SK-N-SH (cell line): ENCODE data around the gene NACC1. TPM values are rescaled to one million over a fixed set of nuclear protein-coding genes. Genes with fewer than 3 reads are reported as not detected.

Experiments
- CTCF ChIA-PET: fragments of 300-600, 350-600 bp; formaldehyde crosslinking; extraction: SDS; loops from one replicate; lab custom pipeline; 2021; lab: Yijun Ruan, JAX
- POLR2A ChIA-PET: fragments of 350-600 bp; sonication (Branson Sonifier 250); formaldehyde crosslinking; extraction: SDS; loops from one replicate; lab custom pipeline; 2020; ENCODE audit warnings: antibody characterized with exemption, inconsistent platforms; lab: Yijun Ruan, JAX
- DNase-seq: peaks from one replicate; pipeline ENCODE4 v3.0.0; 2012
- H2AFZ ChIP-seq: fragments of 200-600 bp; sonication (generic); 2 replicates; pipeline ENCODE4 v1.8.1; 2016; ENCODE audit warnings: antibody characterized with exemption, mild to moderate bottlenecking, low read depth
- H3F3A ChIP-seq: fragments of 200-600 bp; sonication (generic); replicated peaks from 2 replicates; pipeline ENCODE3; 2016; ENCODE audit warnings: antibody characterized with exemption, mild to moderate bottlenecking; ENCODE audit not compliant: insufficient read depth
- H3K27ac ChIP-seq, 2 experiments: fragments of 200-500 bp in 1 of 2; fragments of 200-600 bp in 1 of 2; sonication (Bioruptor generic) in 1 of 2; sonication (generic), shearing (Covaris generic) in 1 of 2; 2 replicates each; pipeline versions ENCODE4 v1.5.1 to v1.6.1; 2014 to 2016; ENCODE audit warnings: low read depth in 2 of 2, inconsistent platforms in 1 of 2, low read length in 1 of 2, mild to moderate bottlenecking in 1 of 2, mixed read lengths in 1 of 2
- H3K27me3 ChIP-seq: fragments of 200-600 bp; sonication (generic), shearing (Covaris generic); 2 replicates; pipeline ENCODE4 v1.6.1; 2016; ENCODE audit warnings: mixed run types; ENCODE audit not compliant: insufficient read depth
- H3K36me3 ChIP-seq, 2 experiments: fragments of 200-500 bp in 1 of 2; fragments of 200-600 bp in 1 of 2; sonication (Bioruptor generic) in 1 of 2; sonication (generic) in 1 of 2; replicated peaks in 1 of 2; 2 replicates each; pipeline versions ENCODE3 to v1.5.1; 2014 to 2016; ENCODE audit warnings: low read length in 1 of 2, mild to moderate bottlenecking in 1 of 2; ENCODE audit not compliant: insufficient read depth in 2 of 2, control insufficient read depth in 1 of 2
- H3K4me1 ChIP-seq, 2 experiments: fragments of 200-500 bp in 1 of 2; fragments of 200-600 bp in 1 of 2; sonication (Bioruptor generic) in 1 of 2; sonication (generic), shearing (Covaris generic) in 1 of 2; 2 replicates each; pipeline versions ENCODE4 v1.5.1 to v1.6.1; 2014 to 2016; ENCODE audit warnings: low read depth in 1 of 2, low read length in 1 of 2, mixed run types in 1 of 2; ENCODE audit not compliant: insufficient read depth in 2 of 2, control insufficient read depth in 1 of 2
- H3K4me2 ChIP-seq: fragments of 200-600 bp; sonication (generic), shearing (Covaris generic); 2 replicates; pipeline ENCODE4 v1.6.1; 2017; ENCODE audit warnings: mixed run types
- H3K4me3 ChIP-seq, 2 experiments: fragments of 200-500 bp in 1 of 2; fragments of 200-600 bp in 1 of 2; sonication (Bioruptor generic) in 1 of 2; sonication (generic), shearing (Covaris generic) in 1 of 2; 2 replicates each; pipeline versions ENCODE4 v1.5.1 to v1.8.1; 2014 to 2016; ENCODE audit warnings: low read depth in 2 of 2, inconsistent platforms in 1 of 2, low read length in 1 of 2, mild to moderate bottlenecking in 1 of 2, mixed read lengths in 1 of 2, moderate library complexity in 1 of 2
- H3K79me2 ChIP-seq: fragments of 200-600 bp; sonication (generic); 2 replicates; pipeline ENCODE4 v1.8.1; 2017; ENCODE audit warnings: mild to moderate bottlenecking; ENCODE audit not compliant: insufficient read depth
- H3K9ac ChIP-seq: fragments of 200-600 bp; sonication (generic); 2 replicates; pipeline ENCODE4 v1.6.1; 2017; ENCODE audit warnings: mixed run types
- H3K9me2 ChIP-seq: fragments of 200-600 bp; sonication (generic); 2 replicates; pipeline ENCODE4 v1.6.1; 2017; ENCODE audit warnings: mixed run types
- H3K9me3 ChIP-seq: fragments of 200-600 bp; sonication (generic); 2 replicates; pipeline ENCODE4 v1.6.1; 2017; ENCODE audit warnings: mixed run types, mild to moderate bottlenecking, moderate library complexity
- H4K20me1 ChIP-seq: fragments of 200-600 bp; sonication (generic); 2 replicates; pipeline ENCODE4 v1.6.1; 2017; ENCODE audit warnings: mild to moderate bottlenecking, mixed run types; ENCODE audit not compliant: insufficient read depth
- CHD2 ChIP-seq: fragments of 150-350 bp; IDR thresholded peaks from 2 replicates; pipeline ENCODE4 v1.6.1; 2018; ENCODE audit warnings: low read length; ENCODE audit not compliant: partially characterized antibody
- ELF1 ChIP-seq: IDR thresholded peaks from 2 replicates; pipeline ENCODE4 v1.4.0; 2012
- EP300 ChIP-seq, 2 experiments: IDR thresholded peaks; 2 replicates each; pipeline versions ENCODE4 v1.4.0 to v1.6.1; 2012; ENCODE audit warnings: borderline replicate concordance in 1 of 2, low read depth in 1 of 2, low read length in 1 of 2
- FOXJ3 ChIP-seq: sonication (generic); formaldehyde crosslinking; IDR thresholded peaks from 2 replicates; pipeline ENCODE4 v1.5.1; 2020; ENCODE audit warnings: mild to moderate bottlenecking, missing genetic modification reagents
- GABPA ChIP-seq: IDR thresholded peaks from 2 replicates; pipeline ENCODE4 v1.4.0; 2012; ENCODE audit warnings: low read depth, mild to moderate bottlenecking
- GATA2 ChIP-seq: sonication (generic); formaldehyde crosslinking; IDR thresholded peaks from 2 replicates; pipeline ENCODE4 v1.5.0; 2020; ENCODE audit warnings: mild to moderate bottlenecking, missing genetic modification reagents
- MXI1 ChIP-seq: IDR thresholded peaks from 2 replicates; pipeline ENCODE4 v1.6.1; 2012; ENCODE audit warnings: mild to moderate bottlenecking, low read depth, low read length, improper control_type of control experiment
- PBX3 ChIP-seq: IDR thresholded peaks from 2 replicates; pipeline ENCODE4; 2012
- POLR2AphosphoS5 ChIP-seq: IDR thresholded peaks from 2 replicates; pipeline ENCODE4 v1.6.1; 2012; ENCODE audit warnings: low read depth, low read length
- RFX5 ChIP-seq: IDR thresholded peaks from 2 replicates; pipeline ENCODE4 v1.6.1; 2012; ENCODE audit warnings: mild to moderate bottlenecking, improper control_type of control experiment, low read length
- RXRA ChIP-seq: IDR thresholded peaks from 2 replicates; pipeline ENCODE4 v1.4.0; 2012; ENCODE audit warnings: low read depth, mild to moderate bottlenecking, borderline replicate concordance
- SIN3A ChIP-seq: IDR thresholded peaks from 2 replicates; pipeline ENCODE4 v1.6.1; 2012; ENCODE audit warnings: low read depth, mild to moderate bottlenecking, low read length, moderate library complexity, borderline replicate concordance
- TAF1 ChIP-seq: IDR thresholded peaks from 2 replicates; pipeline ENCODE4 v1.6.1; 2012; ENCODE audit warnings: low read depth, mild to moderate bottlenecking, low read length, moderate library complexity, borderline replicate concordance
- TCF12 ChIP-seq: IDR thresholded peaks from 2 replicates; pipeline ENCODE4 v1.4.0; 2012
- TEAD4 ChIP-seq: IDR thresholded peaks from 2 replicates; pipeline ENCODE4 v1.4.0; 2012; ENCODE audit warnings: mild to moderate bottlenecking, borderline replicate concordance; ENCODE audit not compliant: insufficient read depth
- YY1 ChIP-seq: IDR thresholded peaks from 2 replicates; pipeline ENCODE4 v1.4.0; 2012; ENCODE audit warnings: low read depth, mild to moderate bottlenecking
- ZBTB33 ChIP-seq: IDR thresholded peaks from 2 replicates; pipeline ENCODE4 v1.4.0; 2012; ENCODE audit warnings: low read depth, borderline replicate concordance
- WGBS: methylation state at CpG from one replicate; pipeline ENCODE4 v1.1.6; 2017; ENCODE audit warnings: low lambda C conversion rate; 5-methylcytosine and 5-hydroxymethylcytosine counted together
- polyA plus RNA-seq, 3 experiments: library from polyadenylated mRNA; depleted of rRNA; stranded (reverse); fragments of >200 nt; gene quantifications; 2 replicates each; pipeline ENCODE4 v1.2.3, GENCODE V29; 2012

Gene NACC1
- polyA plus RNA-seq, 1 of the 3 experiments (the other 2 are of a cell fraction), result 127 TPM

GRCh38 chr19:13104848-13105711, 13.0 kb upstream of the NACC1 start:
- Histone ChIP-seq H3K9me3 (no peaks in the 10 kb centered on the region), H3K9me2 (no peaks in the 10 kb centered on the region), H3K27ac (no peak overlapping the region), H3K27me3 (no peaks in the 10 kb centered on the region), H2AFZ (no peak overlapping the region), H3K4me1 (peaks cover 0 to 24% of the 10 kb centered on the region in 2 experiments; a peak in 3 of 4 replicates), H3K9ac (no peak overlapping the region), H3K79me2 (peaks cover 12% of the 10 kb centered on the region; the same call in 1 of the 2 replicates), H3K36me3 (peaks cover 4 to 11% of the 10 kb centered on the region in 2 experiments), H3K4me2 (no peak overlapping the region), H4K20me1 (no peaks in the 10 kb centered on the region), H3F3A (peaks cover 5% of the 10 kb centered on the region), H3K4me3 (no peak overlapping the region)
- 98% methylated on average over 22 of the region's 29 CpGs for WGBS
- no peak for DNase-seq
- ChIA-PET CTCF (interaction anchor here (0.9 to 9.5 kb wide), 16 partner anchors 11 to 141 kb away, joined by 3 to 76 read pairs (median 4); partner anchors contain the start of genes IER2, NACC1 and STX10), POLR2A (interaction anchor here (0.5 to 1.6 kb wide), 3 partner anchors 13 to 140 kb away, joined by 3 read pairs; partner anchors contain the start of gene NACC1)
- TF ChIP-seq MXI1, result no peak
- 0 out of 2 replicates have a peak, but pooled peaks have one; percentile 16 for TF ChIP-seq POLR2AphosphoS5
- no peak for TF ChIP-seq SIN3A
- no peak for TF ChIP-seq EP300 (IDR thresholded peaks at IDR 0.05; ENCODE audit: borderline replicate concordance in 1 of 2, low read depth in 1 of 2, low read length in 1 of 2)
- TF ChIP-seq TCF12, result no peak
- no peak for TF ChIP-seq TAF1

- Histone ChIP-seq H3K9ac (no peak overlapping the region), H3K9me2 (no peaks in the 10 kb centered on the region), H2AFZ (no peak overlapping the region), H3K4me1 (no peaks in the 10 kb centered on the region), H3K9me3 (no peaks in the 10 kb centered on the region), H3K27me3 (no peaks in the 10 kb centered on the region), H4K20me1 (no peaks in the 10 kb centered on the region), H3K36me3 (peaks cover 15 to 16% of the 10 kb centered on the region in 2 experiments), H3K79me2 (peaks cover under 1% of the 10 kb centered on the region; the same call in 1 of the 2 replicates), H3K4me3 (no peak overlapping the region), H3K27ac (no peak overlapping the region), H3K4me2 (no peak overlapping the region), H3F3A (no peaks in the 10 kb centered on the region)
- ChIA-PET CTCF (interaction anchor here (0.9 to 9.5 kb wide), 2 partner anchors 16 to 144 kb away, joined by 3 to 76 read pairs; no protein-coding TSS in a partner anchor), POLR2A (no interaction called here)
- TF ChIP-seq RXRA (no peak), GABPA (no peak), TEAD4 (no peak), YY1 (no peak), CHD2 (no peak), ELF1 (no peak), GATA2 (CRISPR knock-in tag) (no peak), FOXJ3 (CRISPR knock-in tag) (no peak), PBX3 (no peak), SIN3A (no peak), ZBTB33 (no peak), RFX5 (no peak)
- DNase-seq, result no peak
- 95% methylated on average over 15 of the region's 30 CpGs for WGBS
Observed at GRCh38 chr19:13109361-13110098, 8.5 kb upstream of the NACC1 start.
